ENCODE measurements around the gene TSG101. TPM values are rescaled to one million over a fixed set of nuclear protein-coding genes. Genes with fewer than 3 reads are reported as not detected.
A peak's percentile ranks its signal among the peaks of the same experiment; 100 is the strongest.

Gene TSG101
- polyA plus RNA-seq, 5 donors = 83.8 to 136 (median 114) TPM

DNA sequence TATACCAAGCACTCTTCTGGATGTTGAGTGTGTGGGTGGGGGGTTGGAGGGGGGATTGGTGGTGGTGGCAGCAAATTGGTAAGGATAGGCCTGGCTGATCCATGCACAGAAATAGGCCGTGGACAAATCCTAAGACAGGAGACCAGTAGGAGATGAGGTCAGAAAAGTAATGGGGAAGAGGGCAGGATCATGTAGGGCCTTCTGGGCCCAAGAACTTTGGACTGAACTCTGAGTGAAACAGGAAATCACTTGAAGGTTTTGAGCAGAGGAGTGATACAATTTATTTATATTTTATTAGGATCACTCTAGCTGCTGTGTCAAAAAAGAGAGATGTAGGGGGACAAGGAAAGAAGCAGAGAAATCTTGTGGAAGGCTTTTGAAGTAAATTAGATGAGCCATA, 28.7 kb downstream of the TSG101 start:
- DNase-seq = no peak

DNA sequence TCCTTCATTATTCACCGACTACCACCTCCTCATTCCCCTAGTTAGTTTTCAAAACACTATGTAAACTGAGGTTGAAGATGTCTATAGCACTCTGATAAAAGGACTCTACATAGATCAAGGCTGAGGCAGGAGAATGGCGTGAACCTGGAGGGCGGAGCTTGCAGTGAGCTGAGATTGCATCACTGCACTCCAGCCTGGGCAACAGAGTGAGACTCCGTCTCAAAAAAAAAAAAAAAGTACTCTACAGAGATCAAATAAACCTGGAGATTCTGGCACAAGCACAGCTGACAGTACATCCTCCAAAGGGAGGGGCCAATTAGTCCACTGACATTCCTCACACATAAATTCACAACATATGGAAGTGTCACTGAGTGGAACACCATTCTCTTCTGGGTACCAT, 31.0 kb downstream of the TSG101 start:
- DNase-seq = no peak

DNA sequence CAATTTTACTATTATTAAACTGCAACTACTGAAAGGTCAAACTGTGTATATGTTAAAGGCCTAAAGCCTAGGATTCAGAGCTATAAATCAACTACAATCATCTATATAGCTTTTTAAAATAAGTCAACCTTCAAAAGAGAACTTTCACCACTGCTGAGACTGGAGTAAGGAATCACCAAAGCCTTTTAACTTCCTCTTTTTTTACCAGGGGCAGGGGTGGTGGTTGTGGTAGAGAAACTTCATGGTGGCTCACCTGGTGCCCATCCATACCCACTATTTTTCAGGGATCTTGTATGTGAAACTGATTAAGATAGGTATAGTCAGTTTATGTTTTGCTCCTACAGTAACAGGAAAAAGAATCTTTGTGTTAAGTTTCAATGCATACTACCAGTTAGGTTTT, 31.5 kb downstream of the TSG101 start:
- DNase-seq = no peak

DNA sequence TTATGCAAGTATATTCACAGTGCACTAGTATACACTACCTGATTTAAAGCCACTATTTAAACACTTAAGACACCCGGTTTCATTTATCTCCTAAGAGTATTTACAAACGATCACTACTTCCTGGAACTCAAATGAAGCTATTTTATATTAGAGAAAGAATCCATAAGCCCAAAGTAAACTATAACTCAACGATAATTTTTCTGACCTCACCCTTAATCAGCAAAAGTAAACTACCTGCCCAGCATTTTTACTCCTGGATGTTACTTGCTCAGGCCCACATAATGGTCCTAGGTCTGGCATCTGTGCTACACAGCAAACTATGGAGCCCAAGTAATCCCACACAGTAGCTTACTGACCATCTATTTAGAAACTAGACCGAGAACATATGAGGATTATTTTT, 33.4 kb downstream of the TSG101 start:
- DNase-seq = no peak

DNA sequence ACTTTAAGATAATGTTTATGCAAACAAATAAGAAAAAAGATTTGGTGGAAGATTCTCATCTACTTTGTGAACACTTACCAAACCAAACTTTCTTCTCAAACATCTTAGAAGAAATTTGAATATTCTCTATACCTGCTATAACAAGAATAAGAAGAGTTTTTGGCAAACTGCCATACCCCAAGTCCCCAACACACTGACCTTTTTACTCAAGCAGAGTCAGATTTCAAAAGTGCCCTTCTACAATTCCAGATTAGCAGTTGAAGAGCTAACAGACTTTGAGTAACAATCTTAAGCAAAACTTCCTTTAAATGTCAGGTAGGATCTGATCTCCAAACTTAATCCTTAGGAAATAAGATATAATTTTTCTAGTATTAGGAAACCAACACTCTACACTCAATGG, 33.9 kb downstream of the TSG101 start:
- peak; percentile 12 to 18 for DNase-seq

DNA sequence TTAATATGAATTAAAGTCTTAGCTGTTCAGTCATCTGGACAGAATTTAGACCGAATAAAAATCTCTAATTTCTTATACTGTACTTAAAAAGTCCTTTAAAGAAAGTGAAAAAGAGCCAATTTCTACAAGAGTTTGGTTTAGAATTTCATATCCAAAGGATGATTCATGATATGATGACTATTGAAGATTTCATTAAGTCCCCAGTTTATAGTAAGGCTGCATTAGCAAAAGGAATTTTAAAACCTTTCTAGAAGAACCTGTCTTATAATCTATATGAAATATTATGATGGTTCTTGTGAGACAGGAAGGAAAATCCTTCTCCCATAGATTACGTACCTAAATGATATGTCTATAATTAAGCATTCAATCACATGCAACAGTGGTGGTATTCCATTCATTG, 34.8 kb downstream of the TSG101 start:
- DNase-seq = no peak

DNA sequence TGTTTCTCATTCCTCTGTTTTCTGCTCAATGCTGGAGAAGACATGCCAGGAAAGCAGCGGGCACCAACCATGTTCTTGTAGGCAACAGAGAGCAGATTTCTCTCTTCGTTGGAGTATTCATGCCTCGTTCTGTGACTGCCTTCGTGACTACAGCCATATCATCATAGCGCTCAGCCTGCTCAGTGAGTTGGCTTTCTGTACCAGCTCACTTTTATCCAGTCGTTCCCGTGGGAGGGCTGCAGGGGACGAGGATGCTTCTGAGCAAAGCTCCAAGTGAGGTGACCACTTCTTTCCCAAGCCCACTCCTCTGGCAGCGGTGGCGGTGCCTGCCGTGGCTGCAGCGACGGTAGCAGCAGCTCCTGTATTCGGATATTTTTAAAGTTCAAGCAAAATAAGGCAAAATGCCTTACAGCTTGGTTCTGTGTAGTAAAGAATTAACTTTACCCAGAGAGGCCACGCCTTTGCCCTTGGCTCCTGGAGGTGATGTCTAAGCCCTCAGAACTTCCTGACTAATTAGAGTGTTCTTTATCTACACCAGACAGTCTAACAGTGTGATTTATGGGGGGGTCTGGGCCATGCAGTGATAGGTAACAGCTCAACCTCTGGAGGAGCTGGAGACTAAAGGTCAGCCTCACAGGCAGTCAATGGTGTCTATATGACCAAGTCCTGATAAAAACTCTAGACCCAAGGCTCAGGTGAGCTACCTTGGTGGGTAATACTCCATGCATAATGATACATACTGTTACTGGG, 35.8 kb downstream of the TSG101 start:
- no peak for DNase-seq

DNA sequence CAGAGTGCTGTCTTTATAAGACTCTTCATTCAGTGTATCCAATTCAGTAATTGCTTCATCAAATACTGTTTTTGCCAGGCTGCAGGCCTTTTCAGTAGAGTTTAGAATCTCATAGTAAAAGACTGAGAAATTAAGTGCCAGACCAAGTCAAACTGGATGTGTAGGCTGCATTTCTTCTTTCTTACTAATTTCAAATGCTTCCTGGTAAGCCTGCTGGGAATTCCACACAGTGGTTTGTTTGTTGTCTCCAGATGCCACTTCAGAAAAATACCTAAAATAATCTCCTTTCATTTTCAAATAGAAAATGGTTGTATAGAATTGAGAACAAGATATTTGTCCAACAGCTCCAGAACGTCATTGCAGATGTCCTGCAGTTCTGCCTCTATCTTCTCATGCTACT, 36.4 kb downstream of the TSG101 start:
- no peak for DNase-seq

DNA sequence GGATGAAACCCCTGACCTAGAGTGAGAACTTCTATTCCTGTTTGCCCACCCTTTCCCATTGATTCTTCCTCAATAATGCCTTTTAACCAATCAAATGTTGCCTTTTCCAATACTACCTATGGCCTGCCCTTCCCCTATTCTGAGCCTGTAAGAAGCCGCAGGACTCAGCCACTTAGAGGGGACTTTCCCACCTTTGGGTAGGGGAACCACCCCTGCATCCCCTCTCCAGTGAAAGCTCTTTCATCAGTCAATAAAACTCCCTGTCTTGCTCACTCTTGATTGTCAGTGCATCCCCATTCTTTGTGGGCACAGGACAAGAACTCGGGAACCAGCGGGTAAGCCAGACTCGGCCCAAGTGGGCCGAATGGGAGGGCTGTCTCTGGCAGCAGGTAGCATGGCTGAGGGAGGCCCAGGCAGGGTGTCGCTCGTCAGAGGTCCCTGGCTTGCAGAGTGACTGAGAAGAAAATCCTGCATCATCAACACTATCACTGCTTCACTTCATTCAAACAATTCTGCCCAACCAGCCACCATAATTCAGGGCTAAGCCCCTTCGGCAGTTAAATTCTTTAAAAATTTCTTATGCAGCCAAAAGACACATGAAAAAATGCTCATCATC, 40.7 kb downstream of the TSG101 start:
- no peak for DNase-seq

DNA sequence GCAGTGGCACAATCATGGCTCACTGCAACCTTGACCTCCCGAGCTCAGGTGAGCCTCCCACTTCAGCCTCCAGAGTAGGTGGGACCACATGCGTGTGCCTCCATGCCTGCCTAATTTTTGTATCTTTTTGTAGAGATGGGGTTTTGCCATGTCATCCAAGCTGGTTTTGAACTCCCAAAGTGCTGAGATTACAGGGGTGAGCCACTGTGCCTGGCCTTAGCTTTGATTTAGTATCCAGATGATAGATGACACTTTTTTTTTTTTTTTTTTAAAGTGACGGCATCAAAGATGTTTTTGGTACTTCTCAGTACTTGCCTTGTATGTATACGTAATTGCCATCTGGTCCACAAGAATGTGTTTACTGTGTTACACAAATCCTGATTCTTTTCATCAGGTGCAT, 47.7 kb downstream of the TSG101 start:
- DNase-seq = no peak

DNA sequence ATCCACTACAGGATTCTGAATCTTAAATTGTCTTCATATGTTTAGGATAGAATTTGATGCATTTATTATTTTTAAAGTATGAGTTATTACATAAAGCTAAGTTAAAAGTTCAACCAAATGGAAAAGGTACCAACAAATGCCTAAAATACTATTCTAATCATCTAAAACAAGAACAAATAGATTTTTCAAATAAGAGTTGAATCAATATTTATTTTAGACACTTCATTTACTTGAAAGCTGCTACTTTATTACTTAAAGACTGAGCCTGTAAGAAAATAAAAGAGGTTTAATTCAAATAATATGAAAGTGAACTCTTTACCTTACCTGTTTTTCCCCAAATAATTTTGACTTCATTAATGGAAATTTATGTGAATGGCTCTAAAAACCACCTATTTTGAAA, 54.2 kb downstream of the TSG101 start:
- DNase-seq = no peak

DNA sequence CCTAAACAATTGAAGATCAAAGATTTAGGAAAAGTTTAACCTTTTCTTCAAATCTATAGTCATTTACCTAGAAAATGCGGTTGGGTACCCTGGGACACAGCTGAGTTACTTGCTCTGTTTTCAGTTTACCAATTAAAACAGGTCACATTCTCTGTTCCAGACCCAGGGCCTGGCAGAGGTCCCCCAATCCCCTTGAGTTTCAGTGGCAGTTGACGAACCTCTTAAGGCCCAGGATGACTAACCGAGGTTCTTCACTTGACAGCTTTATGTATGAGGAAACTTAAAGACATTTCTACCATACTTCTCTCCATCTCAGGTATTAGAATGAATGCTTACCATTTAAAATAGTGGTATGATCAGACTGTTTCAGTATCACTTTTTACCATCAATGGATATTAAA, 54.7 kb downstream of the TSG101 start:
- no peak for DNase-seq

DNA sequence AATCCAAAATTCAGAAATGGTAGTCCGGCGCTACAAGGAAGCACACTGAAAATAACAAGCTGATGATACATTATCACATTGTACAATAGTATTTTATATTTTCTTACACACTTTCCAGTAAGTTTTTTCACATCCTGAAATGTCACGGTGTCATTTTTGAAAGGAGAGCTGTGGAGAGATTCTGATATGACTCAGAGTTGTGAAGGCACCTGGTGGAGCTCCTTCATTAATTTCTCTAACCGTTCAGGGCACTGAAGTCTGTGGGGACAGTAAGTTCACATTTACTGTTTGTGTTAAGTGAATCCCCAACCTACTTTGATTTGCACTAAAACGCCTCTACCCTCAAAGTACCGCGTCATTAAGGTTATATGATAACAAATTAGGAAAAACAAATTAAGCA, 57.8 kb downstream of the TSG101 start:
- DNase-seq = no peak

DNA sequence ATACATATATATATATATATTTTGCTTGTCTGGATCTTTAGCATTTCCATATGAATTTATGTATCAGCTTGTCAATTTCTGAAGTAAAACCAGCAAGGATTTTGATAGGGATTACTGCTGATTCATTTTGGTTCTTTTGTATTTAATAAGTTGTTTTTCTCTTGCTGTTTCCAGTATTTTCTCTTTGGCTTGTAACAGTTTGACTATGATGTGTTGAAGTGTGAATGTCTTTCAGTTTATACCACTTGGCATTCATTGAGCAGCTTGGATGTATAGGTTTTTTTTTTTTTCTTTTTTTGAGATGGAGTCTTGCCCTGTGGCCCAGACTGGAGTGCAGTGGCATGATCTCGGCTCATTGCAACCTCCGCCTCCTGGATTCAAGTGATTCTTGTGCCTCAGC, 58.7 kb downstream of the TSG101 start:
- no peak for DNase-seq

DNA sequence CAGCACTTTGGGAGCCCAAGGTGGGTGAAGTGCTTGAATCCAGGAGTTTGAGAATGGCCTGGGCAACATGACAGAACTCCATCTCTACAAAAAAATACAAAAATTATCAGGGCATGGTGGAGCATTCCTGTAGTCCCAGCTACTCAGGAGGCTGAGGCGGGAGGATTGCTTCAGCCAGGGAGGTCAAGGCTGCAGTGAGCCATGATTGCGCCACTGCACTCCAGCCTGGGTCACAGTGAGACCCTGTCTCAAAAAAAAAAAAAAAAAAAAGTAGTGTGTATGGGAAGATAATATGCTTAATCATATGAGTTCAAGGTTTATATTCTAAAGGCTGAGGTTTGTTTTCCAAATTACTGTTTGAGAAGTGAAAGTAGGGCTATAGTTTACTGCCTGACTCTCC, 60.3 kb downstream of the TSG101 start:
- DNase-seq = no peak

DNA sequence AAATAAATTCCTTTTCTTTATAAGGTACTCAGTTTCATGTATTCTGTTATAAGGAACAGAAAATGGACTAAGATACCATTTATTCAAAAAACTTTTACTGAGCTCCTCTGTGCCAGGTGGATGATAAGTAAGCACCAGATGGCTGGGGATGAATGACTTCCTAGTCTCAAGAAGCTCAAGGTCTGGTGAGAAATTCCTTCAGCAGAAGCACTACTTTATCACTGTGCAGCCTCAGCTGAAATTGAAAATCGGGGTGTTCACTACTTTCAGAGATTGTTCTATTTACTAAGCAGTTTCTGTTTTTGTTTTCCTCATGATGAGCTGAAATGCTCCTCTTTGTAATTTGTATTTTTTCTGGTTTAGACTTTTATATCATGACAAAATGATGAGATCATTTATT, 63.3 kb downstream of the TSG101 start:
- DNase-seq = no peak

DNA sequence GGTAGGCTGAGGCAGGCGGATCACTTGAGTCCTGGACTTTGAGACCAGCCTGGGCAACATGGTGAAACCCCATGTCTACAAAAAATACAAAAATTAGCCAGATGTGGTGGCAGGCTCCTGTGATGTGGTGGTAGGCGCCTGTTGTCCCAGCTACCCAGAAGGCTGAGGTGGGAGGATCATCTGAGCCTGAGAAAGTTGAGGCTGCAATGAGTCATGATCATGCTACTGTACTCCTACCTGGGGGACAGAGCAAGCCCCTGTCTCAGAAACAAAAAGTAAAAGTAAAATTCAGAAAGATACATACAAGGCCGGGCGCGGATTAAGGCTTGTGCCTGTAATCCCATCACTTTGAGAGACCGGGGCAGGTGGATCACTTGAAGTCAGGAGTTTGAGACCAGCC, 64.8 kb downstream of the TSG101 start:
- no peak for DNase-seq

DNA sequence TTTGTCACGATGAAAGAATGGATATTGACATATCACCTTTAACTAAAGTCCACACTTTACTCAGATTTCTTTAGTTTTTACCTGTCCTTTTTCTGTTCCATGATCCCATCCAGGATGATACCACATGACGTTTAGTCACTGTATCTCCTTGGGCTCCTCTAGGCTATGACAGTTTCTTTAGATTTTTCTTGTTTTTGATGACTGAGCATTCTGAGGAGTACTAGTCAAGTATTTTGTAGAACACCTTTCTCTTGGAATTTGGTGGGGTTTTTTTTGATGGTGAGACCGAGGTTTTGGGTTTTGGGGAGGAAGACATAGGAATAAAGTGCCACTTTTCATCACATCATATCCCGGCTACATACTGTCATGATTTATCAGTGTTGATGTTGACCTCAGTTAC, 67.1 kb downstream of the TSG101 start:
- no peak for DNase-seq

DNA sequence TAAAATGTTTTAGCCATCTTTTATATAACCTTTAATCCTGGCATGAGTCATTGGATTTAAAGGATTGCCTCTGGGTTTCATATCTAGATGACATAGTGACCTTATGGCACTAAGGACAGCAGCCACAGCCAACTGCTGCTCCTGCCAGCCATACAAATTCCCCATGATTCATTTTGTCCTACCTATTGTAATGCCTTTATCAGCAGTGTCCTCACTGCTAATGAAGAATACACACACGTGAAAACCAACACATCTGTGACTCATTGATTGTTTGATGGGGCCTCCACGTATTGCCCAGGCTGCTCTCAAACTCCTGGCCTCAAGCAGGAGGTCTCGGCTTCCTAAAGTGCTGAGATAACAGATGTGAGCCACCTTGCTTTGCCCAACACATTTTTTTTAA, 69.3 kb downstream of the TSG101 start:
- no peak for DNase-seq

DNA sequence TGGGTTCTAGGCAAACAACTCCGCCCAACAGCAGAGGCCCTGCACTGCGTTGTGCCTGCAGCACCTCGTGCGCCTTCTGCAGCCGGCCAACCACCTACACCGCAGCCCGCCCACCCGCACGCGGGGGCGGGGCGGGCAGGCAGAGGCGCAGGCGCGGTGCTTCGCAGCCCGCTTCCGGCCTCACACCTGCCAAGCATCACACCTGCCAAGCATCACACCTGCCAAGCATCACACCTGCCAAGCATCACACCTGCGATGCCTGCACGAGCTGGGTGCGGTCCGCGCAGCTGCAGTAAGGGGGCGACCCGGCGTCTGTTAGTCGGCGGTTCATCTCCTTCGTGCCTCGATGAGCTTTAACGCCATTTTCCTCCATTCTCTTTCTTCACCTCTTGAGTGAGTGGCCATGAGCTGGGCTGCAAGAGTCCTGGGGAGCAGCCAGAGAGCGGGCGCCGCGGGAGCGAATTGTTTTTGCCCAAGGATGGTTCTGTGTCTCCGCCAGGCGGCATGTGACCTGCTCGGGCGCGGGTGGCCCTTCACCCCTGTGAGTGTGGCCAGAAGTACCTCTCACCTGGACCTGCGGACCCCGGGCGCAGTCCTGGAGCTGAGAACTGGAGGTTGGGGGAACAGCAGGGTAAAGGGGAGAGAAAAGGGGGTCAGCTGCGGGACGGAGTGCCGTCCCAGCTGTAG, 70.9 kb downstream of the TSG101 start, which contains the start of gene LDHAL6A:
TSS of gene LDHAL6A (plus strand) at position 171 of the 687 bp plus-strand sequence. CDS start 825 bp downstream, outside the sequence.
- no peak for DNase-seq

DNA sequence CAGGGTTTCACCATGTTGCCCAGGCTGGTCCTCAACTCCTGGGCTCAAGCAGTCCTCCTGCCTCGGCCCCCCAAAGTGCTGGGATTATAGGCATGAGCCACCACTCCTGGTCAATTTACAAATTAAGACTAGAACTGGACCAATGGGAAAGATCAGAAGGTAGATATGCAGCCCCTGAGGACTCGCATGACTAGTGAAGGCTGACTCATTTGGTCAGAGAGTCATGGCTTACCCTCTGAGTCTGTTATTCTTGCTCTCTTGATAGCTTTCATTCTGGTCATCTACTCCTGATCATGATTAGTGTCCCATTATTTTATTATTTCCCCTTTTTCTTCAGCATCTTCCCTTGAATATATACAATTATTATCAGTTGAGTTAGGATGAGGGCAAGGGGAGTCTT, 73.8 kb downstream of the TSG101 start:
- no peak for DNase-seq

DNA sequence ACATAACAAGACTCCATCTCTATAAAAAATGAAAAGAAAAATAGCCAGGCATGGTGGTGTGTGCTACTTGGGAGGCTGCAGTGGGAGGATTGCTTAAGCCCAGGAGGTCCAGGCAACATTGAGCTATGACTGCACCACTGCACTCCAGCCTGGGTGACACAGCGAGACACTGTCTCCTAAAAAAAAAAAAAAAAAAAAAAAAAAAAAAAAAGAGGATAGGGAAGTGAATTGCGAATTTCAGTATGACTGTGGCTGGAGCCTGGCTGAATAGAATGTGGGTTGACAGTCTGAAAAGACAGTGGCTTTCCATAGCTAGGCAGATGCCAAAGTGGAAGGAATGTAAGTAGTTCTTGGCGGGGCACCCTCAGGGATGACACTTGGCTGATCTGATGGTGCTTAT, 77.5 kb downstream of the TSG101 start:
- DNase-seq = no peak

DNA sequence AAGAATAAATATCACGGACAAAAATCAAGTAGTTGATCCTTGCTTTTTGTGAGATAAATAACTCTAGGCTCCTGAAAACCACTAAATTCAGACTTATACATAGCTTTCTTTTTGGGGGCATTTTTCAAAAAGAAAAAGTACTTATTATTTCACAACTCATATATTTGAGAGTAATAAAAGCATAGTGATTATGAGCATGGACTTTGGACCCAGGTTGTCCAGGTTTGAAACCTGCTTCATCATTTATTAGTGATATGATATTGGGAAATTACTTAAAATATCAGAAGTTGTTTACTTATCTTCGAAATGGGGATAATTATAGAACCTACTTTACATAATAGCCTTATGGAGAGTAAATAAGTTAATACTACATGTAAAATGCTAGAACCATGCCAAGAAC, 88.1 kb downstream of the TSG101 start:
- no peak for DNase-seq

All from right lung (tissue), 5 donors.